Measurements from ENCODE around the gene OTOGL.

Gene OTOGL

GRCh38 chr12:80200414-80200813 lies 101.1 kb downstream of the OTOGL start:
- TF ChIP-seq ZNF621 (tag by site-specific recombination; IDR thresholded peaks at IDR 0.05) (no peak), ZNF548 (tag by site-specific recombination; IDR thresholded peaks at IDR 0.05) (no peak), KLF1 (tag by site-specific recombination; IDR thresholded peaks at IDR 0.05) (no peak), GLI2 (tag by site-specific recombination; IDR thresholded peaks at IDR 0.05; ENCODE audit: borderline replicate concordance, low read depth) (no peak), ZNF654 (tag by site-specific recombination; IDR thresholded peaks at IDR 0.05; ENCODE audit: low read depth) (no peak)

DNA sequence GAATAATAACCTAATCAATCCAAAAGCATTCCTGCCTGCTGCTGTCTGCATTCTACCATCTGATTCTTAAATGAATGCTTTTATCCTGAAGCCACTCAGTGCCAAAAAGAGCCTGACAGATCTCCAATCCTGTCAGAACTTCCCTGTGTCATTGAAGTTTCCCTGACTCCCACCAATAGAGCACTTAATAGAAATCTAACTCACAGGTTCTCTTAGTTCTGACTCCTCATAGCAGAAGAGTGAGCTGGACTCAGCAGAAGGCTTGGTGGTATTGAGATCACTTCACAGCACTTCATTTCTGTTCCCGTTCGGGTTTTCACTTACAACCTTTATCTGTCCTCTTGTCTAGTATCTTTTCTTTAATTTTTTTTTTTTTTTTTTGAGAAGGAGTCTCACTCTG lies 102.6 kb downstream of the OTOGL start:
- Histone ChIP-seq H3K4me1 (ENCODE audit: control insufficient read depth, insufficient read depth, low read length) (peaks cover 4% of the 10 kb centered on the region; the same call in 1 of the 2 replicates), H3K36me3 (ENCODE audit: control insufficient read depth in 2 of 2, insufficient read depth in 1 of 2, low read length in 2 of 2) (no peaks in the 10 kb centered on the region), H3K9me3 (ENCODE audit: control insufficient read depth, insufficient read depth, low read depth, low read length) (no peaks in the 10 kb centered on the region), H3K27ac (ENCODE audit: extremely low read depth, low read depth, low read length) (no peak overlapping the region), H3K4me3 (ENCODE audit: low read depth, low read length) (no peak overlapping the region)
- TF ChIP-seq HOXD13 (CRISPR knock-in tag; IDR thresholded peaks at IDR 0.05; ENCODE audit: borderline replicate concordance), result no peak
- no peak for TF ChIP-seq ZSCAN16 (tag by site-specific recombination; IDR thresholded peaks at IDR 0.05)
- TF ChIP-seq ZNF2 (tag by site-specific recombination; IDR thresholded peaks at IDR 0.05), result no peak
- no peak for TF ChIP-seq ZNF350 (tag by site-specific recombination; IDR thresholded peaks at IDR 0.05)
- no peak for TF ChIP-seq SETDB1 (IDR thresholded peaks at IDR 0.05; ENCODE audit: insufficient read length, low read length)
- TF ChIP-seq ZNF211 (tag by site-specific recombination; IDR thresholded peaks at IDR 0.05; ENCODE audit: low read depth), result no peak
- TF ChIP-seq ZNF785 (tag by site-specific recombination; IDR thresholded peaks at IDR 0.05), result no peak
- TF ChIP-seq, protein P1, sequence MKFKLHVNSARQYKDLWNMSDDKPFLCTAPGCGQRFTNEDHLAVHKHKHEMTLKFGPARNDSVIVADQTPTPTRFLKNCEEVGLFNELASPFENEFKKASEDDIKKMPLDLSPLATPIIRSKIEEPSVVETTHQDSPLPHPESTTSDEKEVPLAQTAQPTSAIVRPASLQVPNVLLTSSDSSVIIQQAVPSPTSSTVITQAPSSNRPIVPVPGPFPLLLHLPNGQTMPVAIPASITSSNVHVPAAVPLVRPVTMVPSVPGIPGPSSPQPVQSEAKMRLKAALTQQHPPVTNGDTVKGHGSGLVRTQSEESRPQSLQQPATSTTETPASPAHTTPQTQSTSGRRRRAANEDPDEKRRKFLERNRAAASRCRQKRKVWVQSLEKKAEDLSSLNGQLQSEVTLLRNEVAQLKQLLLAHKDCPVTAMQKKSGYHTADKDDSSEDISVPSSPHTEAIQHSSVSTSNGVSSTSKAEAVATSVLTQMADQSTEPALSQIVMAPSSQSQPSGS (tag by site-specific recombination; IDR thresholded peaks at IDR 0.05; ENCODE audit: low read depth), result no peak
- no peak for TF ChIP-seq ZNF404 (tag by site-specific recombination; IDR thresholded peaks at IDR 0.05)
- TF ChIP-seq ZBTB10 (tag by site-specific recombination; IDR thresholded peaks at IDR 0.05), result no peak
- TF ChIP-seq ZNF560 (tag by site-specific recombination; IDR thresholded peaks at IDR 0.05; ENCODE audit: borderline replicate concordance), result no peak
- no peak for TF ChIP-seq ZBTB1 (tag by site-specific recombination; IDR thresholded peaks at IDR 0.05)
- no peak for TF ChIP-seq KLF1 (tag by site-specific recombination; IDR thresholded peaks at IDR 0.05)
- TF ChIP-seq ZNF621 (tag by site-specific recombination; IDR thresholded peaks at IDR 0.05), result no peak
- no peak for TF ChIP-seq ZNF302 (tag by site-specific recombination; IDR thresholded peaks at IDR 0.05; ENCODE audit: low read depth)
- TF ChIP-seq ZNF629 (tag by site-specific recombination; IDR thresholded peaks at IDR 0.05), result no peak
- no peak for TF ChIP-seq ZBTB44 (tag by site-specific recombination; IDR thresholded peaks at IDR 0.05)
- TF ChIP-seq, protein P2, sequence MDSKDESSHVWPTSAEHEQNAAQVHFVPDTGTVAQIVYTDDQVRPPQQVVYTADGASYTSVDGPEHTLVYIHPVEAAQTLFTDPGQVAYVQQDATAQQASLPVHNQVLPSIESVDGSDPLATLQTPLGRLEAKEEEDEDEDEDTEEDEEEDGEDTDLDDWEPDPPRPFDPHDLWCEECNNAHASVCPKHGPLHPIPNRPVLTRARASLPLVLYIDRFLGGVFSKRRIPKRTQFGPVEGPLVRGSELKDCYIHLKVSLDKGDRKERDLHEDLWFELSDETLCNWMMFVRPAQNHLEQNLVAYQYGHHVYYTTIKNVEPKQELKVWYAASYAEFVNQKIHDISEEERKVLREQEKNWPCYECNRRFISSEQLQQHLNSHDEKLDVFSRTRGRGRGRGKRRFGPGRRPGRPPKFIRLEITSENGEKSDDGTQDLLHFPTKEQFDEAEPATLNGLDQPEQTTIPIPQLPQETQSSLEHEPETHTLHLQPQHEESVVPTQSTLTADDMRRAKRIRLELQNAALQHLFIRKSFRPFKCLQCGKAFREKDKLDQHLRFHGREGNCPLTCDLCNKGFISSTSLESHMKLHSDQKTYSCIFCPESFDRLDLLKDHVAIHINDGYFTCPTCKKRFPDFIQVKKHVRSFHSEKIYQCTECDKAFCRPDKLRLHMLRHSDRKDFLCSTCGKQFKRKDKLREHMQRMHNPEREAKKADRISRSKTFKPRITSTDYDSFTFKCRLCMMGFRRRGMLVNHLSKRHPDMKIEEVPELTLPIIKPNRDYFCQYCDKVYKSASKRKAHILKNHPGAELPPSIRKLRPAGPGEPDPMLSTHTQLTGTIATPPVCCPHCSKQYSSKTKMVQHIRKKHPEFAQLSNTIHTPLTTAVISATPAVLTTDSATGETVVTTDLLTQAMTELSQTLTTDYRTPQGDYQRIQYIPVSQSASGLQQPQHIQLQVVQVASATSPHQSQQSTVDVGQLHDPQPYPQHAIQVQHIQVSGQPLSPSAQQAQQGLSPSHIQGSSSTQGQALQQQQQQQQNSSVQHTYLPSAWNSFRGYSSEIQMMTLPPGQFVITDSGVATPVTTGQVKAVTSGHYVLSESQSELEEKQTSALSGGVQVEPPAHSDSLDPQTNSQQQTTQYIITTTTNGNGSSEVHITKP (tag by site-specific recombination; IDR thresholded peaks at IDR 0.05), result no peak
- TF ChIP-seq, protein P3, sequence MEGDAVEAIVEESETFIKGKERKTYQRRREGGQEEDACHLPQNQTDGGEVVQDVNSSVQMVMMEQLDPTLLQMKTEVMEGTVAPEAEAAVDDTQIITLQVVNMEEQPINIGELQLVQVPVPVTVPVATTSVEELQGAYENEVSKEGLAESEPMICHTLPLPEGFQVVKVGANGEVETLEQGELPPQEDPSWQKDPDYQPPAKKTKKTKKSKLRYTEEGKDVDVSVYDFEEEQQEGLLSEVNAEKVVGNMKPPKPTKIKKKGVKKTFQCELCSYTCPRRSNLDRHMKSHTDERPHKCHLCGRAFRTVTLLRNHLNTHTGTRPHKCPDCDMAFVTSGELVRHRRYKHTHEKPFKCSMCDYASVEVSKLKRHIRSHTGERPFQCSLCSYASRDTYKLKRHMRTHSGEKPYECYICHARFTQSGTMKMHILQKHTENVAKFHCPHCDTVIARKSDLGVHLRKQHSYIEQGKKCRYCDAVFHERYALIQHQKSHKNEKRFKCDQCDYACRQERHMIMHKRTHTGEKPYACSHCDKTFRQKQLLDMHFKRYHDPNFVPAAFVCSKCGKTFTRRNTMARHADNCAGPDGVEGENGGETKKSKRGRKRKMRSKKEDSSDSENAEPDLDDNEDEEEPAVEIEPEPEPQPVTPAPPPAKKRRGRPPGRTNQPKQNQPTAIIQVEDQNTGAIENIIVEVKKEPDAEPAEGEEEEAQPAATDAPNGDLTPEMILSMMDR (tag by site-specific recombination; IDR thresholded peaks at IDR 0.05), result no peak
- TF ChIP-seq ZBTB8A (tag by site-specific recombination; IDR thresholded peaks at IDR 0.05), result no peak
- POLR2A ChIA-PET, result interaction anchor here (0.7 kb wide), 1 partner anchor 187 kb away, joined by 4 read pairs; no protein-coding TSS in a partner anchor
- CTCF ChIA-PET, result interaction anchor here (0.5 to 1.3 kb wide), 3 partner anchors 10 to 168 kb away, joined by 3 to 4 read pairs (median 3); no protein-coding TSS in a partner anchor

More at GRCh38 chr12:80200414-80200813, 101.1 kb downstream of the OTOGL start:
- Histone ChIP-seq H3K4me1 (ENCODE audit: control insufficient read depth, insufficient read depth, low read length) (no peaks in the 10 kb centered on the region), H3K27ac (ENCODE audit: extremely low read depth, low read depth, low read length) (no peak overlapping the region), H3K9me3 (ENCODE audit: control insufficient read depth, insufficient read depth, low read depth, low read length) (no peaks in the 10 kb centered on the region), H3K4me3 (ENCODE audit: low read depth, low read length) (no peak overlapping the region), H3K36me3 (ENCODE audit: control insufficient read depth in 2 of 2, insufficient read depth in 1 of 2, low read length in 2 of 2) (no peaks in the 10 kb centered on the region)
- ChIA-PET POLR2A (no interaction called here), CTCF (interaction anchor here (0.6 to 15.0 kb wide), 5 partner anchors 9 to 1056 kb away, joined by 3 to 294 read pairs (median 6); no protein-coding TSS in a partner anchor)
